WTC11 (cell line): ENCODE data around the gene SERPINA6. TPM values are rescaled to one million over a fixed set of nuclear protein-coding genes. Genes with fewer than 3 reads are reported as not detected.

Experiments
- ATAC-seq: fragments of 200-7000 bp; cut with Tn5 transposase; 2 replicates; pipeline ENCODE4 v1.10.0; 2021; ENCODE audit warnings: mild to moderate bottlenecking, moderate library complexity
- CTCF ChIA-PET: fragments of 300-600 bp; sonication (Branson Sonifier 250); formaldehyde crosslinking; loops from one replicate; lab custom pipeline; 2021; ENCODE audit warnings: antibody characterized with exemption; lab: Charles Lee
- POLR2A ChIA-PET: fragments of 350-600 bp; sonication (Branson Sonifier 250); formaldehyde crosslinking; loops from one replicate; lab custom pipeline; 2021; ENCODE audit warnings: antibody characterized with exemption; lab: Charles Lee
- DNase-seq: peaks from one replicate; pipeline ENCODE4 v3.0.0; 2021; ENCODE audit warnings: low spot score
- H3K27ac Mint-ChIP-seq: 2 replicates; pipeline ENCODE4 v1.8.0; 2021; ENCODE audit warnings: mixed read lengths
- H3K27me3 Mint-ChIP-seq: 2 replicates; pipeline ENCODE4 v1.8.0; 2021; ENCODE audit warnings: low read depth, mild to moderate bottlenecking, moderate library complexity, mixed read lengths
- H3K36me3 Mint-ChIP-seq: 2 replicates; pipeline ENCODE4 v1.8.0; 2021; ENCODE audit warnings: mixed read lengths
- H3K4me1 Mint-ChIP-seq: 2 replicates; pipeline ENCODE4 v1.8.0; 2022; ENCODE audit warnings: mixed read lengths
- H3K4me3 Mint-ChIP-seq: 2 replicates; pipeline ENCODE4 v1.8.0; 2021; ENCODE audit warnings: mild to moderate bottlenecking, moderate library complexity, mixed read lengths
- H3K9me3 Mint-ChIP-seq: 2 replicates; pipeline ENCODE4 v1.8.0; 2021; ENCODE audit warnings: mixed read lengths
- ARID4B ChIP-seq: sonication (generic); formaldehyde crosslinking; IDR thresholded peaks from 2 replicates; pipeline ENCODE4 v1.8.0; 2023; ENCODE audit warnings: missing genetic modification reagents, mild to moderate bottlenecking, borderline replicate concordance
- ATF1 ChIP-seq: sonication (generic); formaldehyde crosslinking; IDR thresholded peaks from 2 replicates; pipeline ENCODE4 v1.8.1; 2023; ENCODE audit warnings: mild to moderate bottlenecking, moderate library complexity, missing genetic modification reagents
- CBFB ChIP-seq: sonication (generic); formaldehyde crosslinking; IDR thresholded peaks from 2 replicates; pipeline ENCODE4 v1.8.1; 2022; ENCODE audit warnings: mild to moderate bottlenecking, low read depth, missing genetic modification reagents
- CREB1 ChIP-seq: sonication (generic); formaldehyde crosslinking; IDR thresholded peaks from 2 replicates; pipeline ENCODE4 v1.8.0; 2023; ENCODE audit warnings: mild to moderate bottlenecking, missing genetic modification reagents
- E2F1 ChIP-seq: sonication (generic); formaldehyde crosslinking; IDR thresholded peaks from 2 replicates; pipeline ENCODE4 v1.8.0; 2022; ENCODE audit warnings: mild to moderate bottlenecking, missing genetic modification reagents
- FOXJ3 ChIP-seq: sonication (generic); formaldehyde crosslinking; IDR thresholded peaks from 2 replicates; pipeline ENCODE4 v1.9.0; 2021; ENCODE audit warnings: missing genetic modification reagents, mild to moderate bottlenecking, borderline replicate concordance
- GABPB1 ChIP-seq: sonication (generic); formaldehyde crosslinking; IDR thresholded peaks from 2 replicates; pipeline ENCODE4 v1.8.1; 2023; ENCODE audit warnings: mild to moderate bottlenecking, missing genetic modification reagents
- GRHL2 ChIP-seq: fragments of 250-450 bp; sonication (Bioruptor Pico); IDR thresholded peaks from 2 replicates; pipeline ENCODE4 v1.8.0; 2022; ENCODE audit warnings: mild to moderate bottlenecking, moderate library complexity; ENCODE audit not compliant: insufficient replicate concordance, severe bottlenecking
- HMGA2 ChIP-seq: fragments of 250-450 bp; sonication (Bioruptor Pico); IDR thresholded peaks from 2 replicates; pipeline ENCODE4 v1.4.0; 2021; ENCODE audit warnings: mild to moderate bottlenecking, moderate library complexity
- KAT7 ChIP-seq: sonication (generic); formaldehyde crosslinking; IDR thresholded peaks from 2 replicates; pipeline ENCODE4 v1.8.1; 2023; ENCODE audit warnings: missing genetic modification reagents, mild to moderate bottlenecking, borderline replicate concordance
- MXD4 ChIP-seq: fragments of 250-450 bp; sonication (Bioruptor Pico); IDR thresholded peaks from 2 replicates; pipeline ENCODE4 v1.8.0; 2021; ENCODE audit warnings: mild to moderate bottlenecking, moderate library complexity, borderline replicate concordance
- MYBL2 ChIP-seq: sonication (generic); formaldehyde crosslinking; IDR thresholded peaks from 2 replicates; pipeline ENCODE4 v1.8.1; 2023; ENCODE audit warnings: mild to moderate bottlenecking, moderate library complexity, missing genetic modification reagents
- OVOL2 ChIP-seq: fragments of 250-450 bp; sonication (Bioruptor Pico); IDR thresholded peaks from 2 replicates; pipeline ENCODE4 v1.9.0; 2021; ENCODE audit warnings: mild to moderate bottlenecking, borderline replicate concordance
- RORB ChIP-seq: fragments of 250-450 bp; sonication (Bioruptor Pico); IDR thresholded peaks from 2 replicates; pipeline ENCODE4 v1.9.0; 2021; ENCODE audit warnings: mild to moderate bottlenecking
- SOX15 ChIP-seq: fragments of 250-450 bp; sonication (Bioruptor Pico); IDR thresholded peaks from 2 replicates; pipeline ENCODE4 v1.9.0; 2021; ENCODE audit warnings: mild to moderate bottlenecking
- SP1 ChIP-seq: sonication (generic); formaldehyde crosslinking; conservative IDR thresholded peaks from 2 replicates; pipeline ENCODE4 v1.8.1; 2022; ENCODE audit warnings: missing genetic modification reagents
- TEAD1 ChIP-seq: sonication (generic); formaldehyde crosslinking; IDR thresholded peaks from 2 replicates; pipeline ENCODE4 v1.8.0; 2022; ENCODE audit warnings: mild to moderate bottlenecking, missing genetic modification reagents
- USF1 ChIP-seq: sonication (generic); formaldehyde crosslinking; IDR thresholded peaks from 2 replicates; pipeline ENCODE4 v1.8.0; 2022; ENCODE audit warnings: mild to moderate bottlenecking, missing genetic modification reagents
- ZNF232 ChIP-seq: sonication (generic); formaldehyde crosslinking; IDR thresholded peaks from 2 replicates; pipeline ENCODE4 v1.8.0; 2022; ENCODE audit warnings: mild to moderate bottlenecking, missing genetic modification reagents
- ZNF317 ChIP-seq: sonication (generic); formaldehyde crosslinking; IDR thresholded peaks from 2 replicates; pipeline ENCODE4 v1.8.1; 2023; ENCODE audit warnings: low read depth, mild to moderate bottlenecking, moderate library complexity, missing genetic modification reagents, borderline replicate concordance
- ZNF532 ChIP-seq: fragments of 250-450 bp; sonication (Bioruptor Pico); IDR thresholded peaks from 2 replicates; pipeline ENCODE4 v1.9.0; 2021; ENCODE audit warnings: mild to moderate bottlenecking, borderline replicate concordance
- ZSCAN18 ChIP-seq: fragments of 250-450 bp; sonication (Bioruptor Pico); IDR thresholded peaks from 2 replicates; pipeline ENCODE4 v2.1.2; 2022; ENCODE audit warnings: mild to moderate bottlenecking, moderate library complexity
- total RNA-seq: library from RNA; stranded (reverse); gene quantifications from 3 replicates; pipeline ENCODE4 v1.2.3, GENCODE V29; 2021

Gene SERPINA6
- total RNA-seq, 1 experiment from 2014 or later: 0.15 TPM

- H3K9me3 Mint-ChIP-seq: peaks cover 11% of the 10 kb centered on the region
- H3K4me3 Mint-ChIP-seq: no peak overlapping the region
- ATAC-seq (no peak), DNase-seq (no peak)
- H3K4me1 Mint-ChIP-seq: no peaks in the 10 kb centered on the region
- no peaks in the 10 kb centered on the region for H3K27me3 Mint-ChIP-seq
- ChIA-PET CTCF (interaction anchor here (0.6 kb wide), 1 partner anchor 299 kb away, joined by 3 read pairs; no protein-coding TSS in a partner anchor), POLR2A (no interaction called here)
- no peaks in the 10 kb centered on the region for H3K36me3 Mint-ChIP-seq
- H3K27ac Mint-ChIP-seq: no peak overlapping the region
- TF ChIP-seq ZNF317 (CRISPR knock-in tag) (no peak), CREB1 (CRISPR knock-in tag) (no peak), RORB (no peak), ZNF232 (no peak), CBFB (CRISPR knock-in tag) (no peak), SOX15 (no peak), GRHL2 (no peak)
Measured at GRCh38 chr14:94334872-94335271, 11.7 kb upstream of the SERPINA6 start.

- Mint-ChIP-seq H3K36me3 (no peaks in the 10 kb centered on the region), H3K9me3 (peaks cover 7% of the 10 kb centered on the region), H3K27ac (no peak overlapping the region), H3K4me3 (no peak overlapping the region), H3K4me1 (peaks cover 2% of the 10 kb centered on the region), H3K27me3 (no peaks in the 10 kb centered on the region)
- CTCF ChIA-PET: interaction anchor here (0.9 kb wide), 1 partner anchor 153 kb away, joined by 3 read pairs; no protein-coding TSS in a partner anchor
- POLR2A ChIA-PET: no interaction called here
- TF ChIP-seq ZNF532 (CRISPR knock-in tag) (no peak), ZSCAN18 (CRISPR knock-in tag) (no peak), E2F1 (CRISPR knock-in tag) (no peak), USF1 (CRISPR knock-in tag) (no peak), MYBL2 (CRISPR knock-in tag) (no peak), TEAD1 (no peak)
- DNase-seq (no peak), ATAC-seq (no peak)
Measured at GRCh38 chr14:94332587-94332986, 9.5 kb upstream of the SERPINA6 start.

GRCh38 chr14:94332063-94332583 is 9.0 kb upstream of the SERPINA6 start:
- ChIA-PET CTCF (interaction anchor here (0.9 kb wide), 1 partner anchor 154 kb away, joined by 3 read pairs; no protein-coding TSS in a partner anchor), POLR2A (no interaction called here)
- Mint-ChIP-seq H3K27ac (no peak overlapping the region), H3K4me1 (peaks cover 6% of the 10 kb centered on the region), H3K9me3 (peaks cover 7% of the 10 kb centered on the region), H3K4me3 (no peak overlapping the region), H3K36me3 (no peaks in the 10 kb centered on the region), H3K27me3 (no peaks in the 10 kb centered on the region)
- ATAC-seq (no peak), DNase-seq (no peak)
- no peak for TF ChIP-seq FOXJ3 (CRISPR knock-in tag)
- TF ChIP-seq OVOL2 (CRISPR knock-in tag): no peak
- TF ChIP-seq ARID4B (CRISPR knock-in tag): no peak
- TF ChIP-seq GABPB1 (CRISPR knock-in tag): no peak
- no peak for TF ChIP-seq KAT7 (CRISPR knock-in tag)
- no peak for TF ChIP-seq HMGA2 (CRISPR knock-in tag)
- no peak for TF ChIP-seq ATF1 (CRISPR knock-in tag)
- TF ChIP-seq MXD4 (CRISPR knock-in tag): no peak
- no peak for TF ChIP-seq SP1
